Right ventricle myocardium superior (tissue), 1 donor: ENCODE data around the gene SPIRE1. TPM values are rescaled to one million over a fixed set of nuclear protein-coding genes. Genes with fewer than 3 reads are reported as not detected.

ENCODE experiments used
- ATAC-seq: fragments of 200-7000 bp; cut with Tn5 transposase; one replicate; pipeline ENCODE4 v1.9.1; 2020; ENCODE audit warnings: mild to moderate bottlenecking; ENCODE audit not compliant: poor library complexity
- DNase-seq: peaks from one replicate; pipeline ENCODE4 v3.0.0-alpha.2; 2020
- intact Hi-C: fragments of 100-400 bp; cut with DNase I; formaldehyde crosslinking; loops from one replicate; pipeline ENCODE4 v1.11.2; 2022
- total RNA-seq: library from RNA; stranded (reverse); fragmentation: NEBNext Ultra II Directional; extraction: Animal tissue kit (Norgen Biotek cat#: 25700); gene quantifications from one replicate; pipeline ENCODE4 v1.2.1, GENCODE V29; 2021
- donor health status: DM: no; HTN: yes; CAD: no; lungs with severe emphysema.

Gene SPIRE1
- total RNA-seq, 1 donor from 2014 or later = 33.5 TPM

DNA sequence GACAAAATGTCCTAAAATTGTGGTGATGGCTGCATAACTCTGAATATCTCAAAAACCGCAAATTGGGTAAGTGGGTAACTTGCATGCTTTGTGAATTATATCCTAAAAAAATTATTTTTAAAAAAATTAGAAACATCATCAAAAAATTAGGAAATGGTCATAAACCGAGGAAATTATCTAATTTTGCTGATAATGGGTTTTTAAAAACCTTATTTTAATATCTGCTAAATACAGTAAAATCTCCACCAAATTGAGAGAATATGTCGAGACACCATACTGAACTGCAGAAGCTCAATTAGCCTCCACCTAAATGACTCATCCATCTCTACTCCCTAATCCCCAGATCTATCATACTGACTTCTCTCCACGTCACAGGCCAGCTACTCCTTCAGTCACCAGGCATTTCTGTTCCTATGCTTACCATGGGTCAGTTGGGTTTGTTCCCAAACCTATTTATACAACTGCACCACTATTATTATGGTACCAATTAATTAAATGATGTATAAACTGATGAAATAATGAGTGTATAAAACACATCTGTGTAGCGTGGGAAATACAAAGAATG lies 36.1 kb downstream of the SPIRE1 start:
- intact Hi-C loops = no loop called here
- DNase-seq (no peak), ATAC-seq (no peak)

DNA sequence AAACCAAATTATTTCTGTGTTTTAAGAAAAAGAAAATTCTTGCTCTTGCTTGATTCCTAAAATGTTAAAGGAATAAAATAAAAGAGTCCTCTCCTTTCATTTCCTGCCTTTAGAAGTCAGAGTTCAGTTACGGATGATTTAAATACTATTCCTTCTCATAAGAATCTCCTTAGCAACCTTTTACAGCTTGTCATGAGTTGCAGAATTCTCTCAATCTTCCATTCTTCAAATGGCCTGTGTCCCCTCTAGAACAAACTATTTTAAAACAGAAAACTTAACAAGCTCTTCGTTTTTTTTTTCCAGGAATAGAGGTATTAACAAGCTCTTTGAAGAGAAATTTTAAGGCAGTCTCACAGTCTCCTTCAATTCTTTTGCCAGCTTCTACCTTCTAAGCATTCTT lies 42.2 kb downstream of the SPIRE1 start:
- ATAC-seq (no peak), DNase-seq (no peak)
- intact Hi-C loops = no loop called here

- intact Hi-C loops = no loop called here
- no peak for DNase-seq
- ATAC-seq = no peak
These were observed 49.6 kb downstream of the SPIRE1 start for GRCh38 chr18:12608301-12608700.

DNA sequence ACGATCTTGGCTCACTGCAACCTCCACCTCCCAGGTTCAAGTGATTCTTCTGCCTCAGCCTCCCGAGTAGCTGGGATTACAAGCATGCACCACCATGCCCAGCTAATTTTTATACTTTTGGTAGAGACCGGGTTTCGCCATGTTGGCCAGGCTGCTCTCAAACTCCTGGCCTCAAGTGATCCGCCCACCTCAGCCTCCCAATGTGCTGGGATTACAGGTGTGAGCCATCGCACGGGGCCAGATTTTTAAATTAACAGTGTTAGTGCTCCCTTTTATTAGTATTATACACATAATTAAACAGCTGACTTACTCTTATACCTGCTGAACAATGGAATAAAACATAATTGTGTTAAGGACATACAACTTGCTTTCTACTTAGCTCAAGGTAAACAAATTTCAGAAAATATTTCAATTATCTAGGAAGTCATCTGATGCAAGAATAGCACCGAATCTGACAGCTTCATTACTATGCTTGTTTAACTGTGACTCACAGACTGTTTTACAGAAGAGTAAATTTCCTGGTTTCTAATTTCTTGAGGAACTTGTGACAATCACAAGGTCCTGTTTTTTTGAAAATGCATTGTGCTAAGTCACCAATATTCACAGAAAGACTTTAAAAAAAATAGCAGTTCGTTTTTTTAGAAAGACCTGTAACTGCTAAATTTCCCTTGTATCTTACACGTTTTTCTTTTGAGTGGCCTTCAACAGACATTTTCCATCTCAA lies 51.2 kb downstream of the SPIRE1 start:
- ATAC-seq = peak; percentile 55
- intact Hi-C loops = no loop called here

GRCh38 chr18:12604445-12605007 lies 53.4 kb downstream of the SPIRE1 start:
- ATAC-seq (no peak), DNase-seq (no peak)
- intact Hi-C loops = no loop called here

More for the DNA sequence above, 51.2 kb downstream of the SPIRE1 start:
- no peak for DNase-seq

DNA sequence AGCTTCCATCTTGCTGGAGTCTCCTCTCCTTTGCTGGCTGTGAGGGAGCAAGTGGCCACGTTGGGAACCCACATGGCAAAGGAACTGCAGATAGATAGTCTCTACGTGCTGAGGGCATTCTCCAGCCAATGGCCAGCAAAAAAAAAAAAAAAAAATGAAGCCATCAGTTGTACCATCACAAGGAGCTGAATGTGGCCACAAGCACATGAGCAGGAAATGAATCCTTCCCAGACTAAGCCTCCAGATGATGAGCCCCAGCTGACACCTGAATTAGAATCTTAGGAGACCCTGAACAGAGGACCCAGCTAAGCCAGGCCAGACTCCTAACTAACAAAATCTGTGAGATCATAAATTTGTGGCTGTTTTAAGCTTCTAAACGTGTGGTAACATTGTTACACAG lies 57.9 kb downstream of the SPIRE1 start:
- intact Hi-C loops = no loop called here
- no peak for ATAC-seq
- no peak for DNase-seq

DNA sequence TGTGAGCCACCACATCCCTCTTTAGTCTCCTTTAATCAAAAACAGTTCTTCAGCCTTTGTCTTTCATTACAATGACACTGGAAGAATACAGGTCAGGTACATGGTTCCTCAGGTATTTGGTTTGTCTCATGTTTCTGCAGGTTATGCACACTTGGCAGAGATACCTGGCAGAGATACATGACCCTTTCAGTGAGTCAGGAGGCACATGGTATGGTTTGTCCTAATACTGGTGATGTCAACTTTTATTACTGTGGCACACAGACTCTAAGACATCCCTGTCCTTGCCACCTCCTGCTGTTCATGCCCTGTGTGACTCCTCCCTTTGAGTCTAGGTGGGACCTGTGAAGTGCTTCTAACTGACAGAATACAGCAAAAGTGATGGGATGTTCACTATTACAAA lies 58.4 kb downstream of the SPIRE1 start:
- DNase-seq = no peak
- intact Hi-C loops = no loop called here

DNA sequence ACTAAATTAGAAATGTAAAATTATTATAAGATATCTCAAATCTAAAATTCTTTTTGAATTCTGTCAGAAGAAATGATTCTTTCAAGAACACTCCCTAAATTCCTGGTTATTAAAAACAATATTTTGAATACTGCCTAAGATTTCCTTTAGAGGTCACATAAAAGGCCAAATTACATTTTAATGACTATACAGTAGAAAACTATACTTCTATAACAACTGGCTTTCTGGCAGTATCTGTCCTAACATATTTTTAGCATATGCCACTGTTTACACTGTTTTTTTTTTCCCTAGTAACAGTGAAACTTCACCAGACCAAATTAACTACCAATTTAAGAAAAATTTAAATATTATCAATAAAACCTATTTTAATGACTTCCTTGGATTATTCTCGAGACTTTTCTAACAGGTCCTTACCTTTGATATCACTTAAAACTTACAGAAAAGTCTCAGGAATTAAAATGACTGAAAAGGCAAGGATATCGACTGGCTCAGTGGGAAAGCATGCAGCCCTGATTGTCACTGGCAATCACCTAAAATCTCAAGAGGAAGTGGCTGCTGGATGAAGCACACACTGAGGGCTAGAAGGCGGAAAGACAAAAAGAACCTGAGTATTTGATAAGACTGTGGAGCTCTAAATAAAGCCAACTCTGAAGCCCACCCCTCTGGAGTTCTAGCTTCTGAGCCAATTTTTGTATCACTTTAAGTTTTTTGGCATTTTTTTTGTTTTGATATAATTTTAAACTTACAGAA lies 59.6 kb downstream of the SPIRE1 start:
- DNase-seq (no peak), ATAC-seq (peak; percentile 64)
- intact Hi-C loops = no loop called here

More for the DNA sequence above, 58.4 kb downstream of the SPIRE1 start:
- no peak for ATAC-seq

GRCh38 chr18:12597760-12598159 lies 60.1 kb downstream of the SPIRE1 start:
- ATAC-seq (peak; percentile 88), DNase-seq (no peak)
- intact Hi-C loops = no loop called here

GRCh38 chr18:12595571-12596255 lies 62.2 kb downstream of the SPIRE1 start:
- DNase-seq (no peak), ATAC-seq (no peak)
- intact Hi-C loops = no loop called here

DNA sequence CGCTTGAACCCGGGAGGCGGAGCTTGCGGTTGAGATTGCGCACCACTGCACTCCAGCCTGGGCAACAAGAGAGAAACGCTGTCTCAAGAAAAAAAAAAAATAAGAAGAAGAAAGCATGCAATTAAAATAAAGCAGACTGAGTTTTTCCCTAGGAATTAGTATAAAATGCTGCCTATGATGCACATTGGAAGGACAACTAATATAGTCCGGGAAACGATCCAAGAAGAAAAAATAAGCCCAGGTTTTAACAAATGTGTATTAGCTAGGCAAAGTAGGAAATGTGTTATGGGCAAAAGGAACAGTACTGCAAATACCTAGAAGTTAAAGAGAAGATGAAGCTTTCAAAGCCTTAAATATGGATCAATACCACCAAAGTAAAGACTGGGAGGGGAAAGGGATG lies 64.0 kb downstream of the SPIRE1 start:
- ATAC-seq (no peak), DNase-seq (no peak)
- intact Hi-C loops = no loop called here

DNA sequence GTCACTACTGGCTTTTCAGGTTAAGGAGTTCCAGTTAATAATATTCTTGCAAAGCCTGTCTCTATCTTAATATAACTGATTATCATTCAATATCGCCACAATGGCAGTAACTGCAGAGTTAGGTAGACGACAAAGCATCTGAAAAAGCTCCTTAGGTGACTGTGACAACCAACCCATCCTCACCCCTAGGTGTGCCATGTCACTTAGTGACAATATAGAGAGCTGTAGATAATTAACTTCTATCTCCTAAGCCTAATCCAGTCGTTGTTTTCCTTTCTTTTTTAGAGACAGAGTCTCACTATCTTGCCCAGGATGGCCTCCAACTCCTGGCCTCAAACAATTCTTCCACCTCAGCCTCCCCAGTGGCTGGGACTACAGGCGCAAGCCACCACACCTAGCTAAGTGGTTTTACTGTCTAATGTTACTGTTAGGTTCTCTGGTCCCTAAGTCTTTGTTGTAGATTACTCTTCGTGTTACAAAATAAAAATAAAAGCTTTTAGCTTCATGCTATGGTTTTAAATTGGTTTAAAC lies 65.2 kb downstream of the SPIRE1 start:
- DNase-seq = no peak
- no peak for ATAC-seq
- intact Hi-C loops = no loop called here

DNA sequence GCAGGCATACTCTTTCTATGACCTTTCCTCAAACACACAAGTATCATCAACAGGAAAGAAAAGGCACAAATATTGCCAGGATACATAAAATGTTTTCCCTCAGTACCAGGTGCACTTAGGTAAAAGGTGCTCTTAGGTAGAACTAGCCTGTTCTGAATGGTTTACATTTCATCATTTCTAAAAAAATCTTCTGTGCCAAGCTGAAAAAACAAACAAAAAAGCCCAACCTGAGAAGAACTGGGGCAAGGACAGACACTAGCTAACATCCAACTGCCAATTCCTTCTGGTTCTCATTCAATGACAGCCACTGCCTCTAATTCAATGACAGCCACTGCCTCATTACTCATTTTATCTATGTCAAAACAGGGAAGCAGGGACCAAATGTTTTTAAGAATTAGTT lies 68.5 kb downstream of the SPIRE1 start:
- intact Hi-C loops = no loop called here
- no peak for ATAC-seq
- no peak for DNase-seq

GRCh38 chr18:12586956-12587355 lies 71.0 kb downstream of the SPIRE1 start:
- ATAC-seq (no peak), DNase-seq (no peak)
- intact Hi-C loops = no loop called here

- intact Hi-C loops = no loop called here
- no peak for ATAC-seq
- no peak for DNase-seq
These were observed 72.7 kb downstream of the SPIRE1 start for GRCh38 chr18:12585218-12585617.

DNA sequence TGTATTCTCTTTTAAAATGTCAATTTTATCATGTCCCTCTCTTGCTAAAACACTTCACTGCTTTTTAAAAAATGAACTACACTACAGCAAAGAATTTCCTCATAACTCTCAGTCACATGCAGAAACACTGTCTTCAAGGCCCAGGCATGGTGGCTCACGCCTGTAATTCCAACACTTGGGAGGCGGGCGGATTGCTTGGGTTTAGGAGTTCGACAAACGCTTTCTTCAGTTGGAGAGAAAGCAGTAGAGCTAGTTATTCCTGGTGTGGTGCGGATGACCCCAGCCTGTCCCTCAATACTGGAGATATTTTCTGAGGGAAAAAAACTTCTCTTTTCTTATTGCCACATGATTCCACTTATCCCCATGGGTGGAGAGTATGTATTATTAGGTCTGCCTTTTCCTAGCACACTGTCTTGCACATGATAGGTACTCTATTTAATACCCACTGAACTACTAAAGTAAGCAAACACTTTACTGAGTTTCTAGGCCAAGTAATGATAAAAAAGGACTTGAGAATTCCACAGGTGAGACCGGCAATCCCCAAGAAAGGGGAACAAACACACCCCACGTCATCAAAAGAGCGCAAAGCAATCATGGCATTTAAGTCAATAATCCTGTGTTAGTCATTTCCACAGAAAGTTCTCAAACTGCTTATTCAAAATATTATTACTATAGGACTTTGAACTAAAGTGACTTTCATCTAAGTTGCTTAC lies 77.1 kb downstream of the SPIRE1 start:
- ATAC-seq (no peak), DNase-seq (no peak)
- intact Hi-C loops = no loop called here

DNA sequence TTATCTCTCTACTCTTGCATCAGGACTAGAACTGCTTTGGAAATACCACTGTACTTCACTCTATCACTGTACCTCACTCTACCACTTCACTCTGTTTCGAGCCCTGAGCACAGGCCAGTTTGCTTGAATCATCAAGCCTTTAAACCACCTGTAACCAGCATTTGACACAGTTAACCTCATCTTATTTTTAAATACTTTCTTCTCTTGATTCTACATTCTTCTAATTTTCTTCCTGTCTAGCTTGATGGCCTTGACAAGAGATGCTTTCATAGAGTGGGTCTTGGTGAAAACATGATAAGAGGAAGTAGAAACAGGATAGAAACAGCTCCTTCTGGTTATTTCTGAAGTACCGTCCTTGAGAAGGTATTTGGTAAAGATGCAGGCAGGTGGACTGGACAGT lies 78.1 kb downstream of the SPIRE1 start:
- ATAC-seq (no peak), DNase-seq (no peak)
- intact Hi-C loops = no loop called here

GRCh38 chr18:12577848-12578247 lies 80.1 kb downstream of the SPIRE1 start:
- ATAC-seq (no peak), DNase-seq (no peak)
- intact Hi-C loops = no loop called here
